Suppressor macrophage treated with lipopolysaccharide for 4 hours (primary cell): Measurements from ENCODE around the gene SCAMP5.
A peak's percentile ranks its signal among the peaks of the same experiment; 100 is the strongest.

Source experiments
- DNase-seq: peaks from one replicate; pipeline ENCODE4 v3.0.0-alpha.2; 2020

The SCAMP5 gene

DNA sequence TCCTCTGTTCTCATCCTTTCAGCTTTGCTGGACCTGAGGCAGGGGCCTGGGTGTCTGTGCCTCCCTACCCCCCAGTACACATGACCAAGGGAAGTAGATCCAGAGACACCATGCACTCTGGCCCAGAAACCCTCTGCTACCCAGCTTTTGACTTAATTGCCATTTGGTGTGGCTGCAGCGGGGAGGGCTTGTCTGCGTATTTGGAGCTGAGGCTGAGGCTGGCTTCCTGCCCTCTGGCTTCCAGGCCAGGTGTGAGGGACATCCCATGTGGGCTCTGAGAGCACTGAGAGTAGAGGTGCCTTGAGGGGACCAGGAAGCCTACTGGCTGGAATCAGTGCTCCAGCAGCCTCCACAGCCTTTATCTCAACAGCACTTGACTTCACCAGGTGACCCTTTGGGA, 54.9 kb downstream of the SCAMP5 start:
- DNase-seq = no peak

DNA sequence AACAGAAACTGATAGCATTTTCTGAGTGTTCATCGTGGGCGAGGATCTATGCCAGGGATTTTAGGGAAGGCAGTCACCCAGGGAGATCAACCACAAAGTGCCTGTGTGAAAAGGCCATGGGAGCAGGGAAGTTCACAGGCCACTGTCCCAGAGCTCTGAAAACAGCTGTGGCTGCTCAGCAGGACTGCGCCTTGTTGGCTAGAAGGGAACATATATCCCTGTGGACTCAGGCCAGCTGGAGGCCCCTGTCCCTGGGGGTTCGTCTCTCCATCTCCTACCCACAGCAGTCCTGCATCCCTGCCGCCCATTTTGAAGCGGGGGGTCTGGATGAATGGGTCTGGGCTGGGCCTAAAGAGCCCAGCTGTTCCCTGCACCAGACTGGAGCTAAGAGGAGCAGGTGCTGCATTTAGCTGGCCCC, 55.8 kb downstream of the SCAMP5 start:
- peak; percentile 70 for DNase-seq

DNA sequence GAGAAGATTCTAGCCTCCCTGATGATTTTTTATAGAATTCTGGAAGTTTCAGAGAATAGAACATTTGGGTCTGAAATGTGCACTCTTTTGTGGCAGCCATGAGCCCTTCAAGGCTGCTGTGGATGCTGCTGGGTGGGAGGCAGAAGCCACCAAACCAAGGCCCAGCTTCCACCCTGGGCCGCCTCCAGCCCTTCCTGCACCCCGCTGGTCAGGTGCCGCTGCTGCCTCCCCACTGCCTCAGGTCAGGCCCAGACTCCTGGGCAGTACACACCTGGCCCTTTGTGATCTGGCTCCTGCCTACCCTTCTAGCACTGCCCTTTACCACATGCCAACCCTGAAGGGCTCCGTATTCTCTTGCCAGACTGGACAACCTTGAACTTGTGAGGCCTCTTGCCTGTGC, 56.3 kb downstream of the SCAMP5 start:
- no peak for DNase-seq

DNA sequence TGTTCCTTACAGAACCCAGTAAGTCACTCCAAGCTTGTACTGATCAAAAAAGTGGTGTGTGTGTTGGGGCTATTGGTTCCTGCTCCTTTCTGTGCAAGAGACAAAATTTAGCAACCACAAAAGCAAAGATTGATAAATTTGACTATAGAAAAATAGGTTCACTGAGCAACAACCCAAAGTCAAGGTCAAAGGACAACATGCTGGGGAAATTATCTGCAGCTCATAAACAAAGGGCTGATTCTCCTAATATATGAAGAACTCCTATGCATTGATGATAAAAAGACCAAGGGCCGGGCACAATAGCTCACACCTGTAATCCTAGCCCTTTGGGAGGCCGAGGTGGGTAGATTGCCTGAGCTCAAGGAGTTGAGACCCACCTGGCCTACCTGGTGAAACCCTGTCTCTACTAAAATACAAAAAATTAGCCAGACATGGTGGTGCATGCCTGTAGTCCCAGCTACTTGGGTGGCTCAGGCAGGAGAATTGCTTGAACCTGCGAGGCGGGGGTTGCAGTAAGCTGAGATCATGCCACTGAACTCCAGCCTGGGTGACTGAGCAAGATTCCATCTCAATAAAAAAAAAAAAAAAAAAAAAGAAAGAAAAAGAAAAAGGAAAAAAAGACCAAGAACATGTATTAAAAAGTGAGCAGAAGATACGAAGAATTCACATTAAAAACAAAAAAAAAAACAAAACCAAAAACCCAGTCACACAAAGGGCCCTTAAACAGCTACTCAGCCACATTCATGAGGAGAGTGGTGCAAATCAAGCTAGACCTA, 57.8 kb downstream of the SCAMP5 start:
- DNase-seq = no peak

DNA sequence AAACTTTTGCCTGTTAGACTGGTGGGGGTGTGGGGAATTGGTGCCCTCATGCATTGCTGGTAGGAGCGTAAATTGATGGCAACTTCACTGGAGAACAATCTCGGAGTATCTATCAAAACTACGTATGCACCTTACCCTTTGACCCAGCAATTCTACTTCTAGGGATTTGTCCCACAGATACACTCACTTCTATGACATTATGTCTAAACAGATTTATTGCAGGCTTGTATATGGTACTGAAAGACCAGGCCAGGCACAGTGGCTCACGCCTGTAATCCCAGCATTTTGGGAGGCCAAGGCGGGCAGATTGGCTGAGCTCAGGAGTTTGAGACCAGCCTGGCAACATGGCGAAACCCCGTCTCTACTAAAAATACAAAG, 58.4 kb downstream of the SCAMP5 start:
- no peak for DNase-seq

DNA sequence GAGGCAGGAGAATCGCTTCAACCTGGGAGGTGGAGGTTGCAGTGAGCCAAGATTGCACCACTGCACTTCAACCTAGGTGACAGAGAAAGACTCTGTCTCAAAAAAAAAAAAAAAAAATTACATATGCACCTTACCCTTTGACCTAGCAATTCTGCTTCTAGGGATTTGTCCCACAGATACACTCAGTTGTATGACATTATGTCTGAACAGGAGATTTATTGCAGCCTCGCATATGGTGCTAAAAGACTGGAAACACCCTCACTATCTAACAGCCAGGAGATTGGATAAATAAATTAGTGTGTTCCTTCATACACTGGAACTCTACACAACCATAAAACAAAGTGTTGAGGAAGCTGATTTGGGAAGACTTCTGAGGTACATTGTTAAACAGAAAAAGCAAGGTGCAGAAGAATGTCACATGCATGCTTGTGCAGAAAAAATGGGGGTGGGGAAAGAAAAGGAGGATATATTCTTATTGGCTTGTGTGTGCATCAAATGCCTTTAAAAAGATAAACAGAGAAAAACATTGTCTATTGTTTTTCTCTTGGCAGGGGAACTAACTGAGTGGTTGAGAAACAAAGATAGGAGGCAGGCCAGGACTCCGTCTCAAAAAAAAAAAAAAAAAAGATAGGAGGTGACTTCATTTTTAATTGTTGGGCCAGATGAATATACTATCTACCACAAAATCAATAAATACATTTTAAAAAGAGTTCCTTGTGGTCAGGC, 59.0 kb downstream of the SCAMP5 start:
- DNase-seq = no peak

DNA sequence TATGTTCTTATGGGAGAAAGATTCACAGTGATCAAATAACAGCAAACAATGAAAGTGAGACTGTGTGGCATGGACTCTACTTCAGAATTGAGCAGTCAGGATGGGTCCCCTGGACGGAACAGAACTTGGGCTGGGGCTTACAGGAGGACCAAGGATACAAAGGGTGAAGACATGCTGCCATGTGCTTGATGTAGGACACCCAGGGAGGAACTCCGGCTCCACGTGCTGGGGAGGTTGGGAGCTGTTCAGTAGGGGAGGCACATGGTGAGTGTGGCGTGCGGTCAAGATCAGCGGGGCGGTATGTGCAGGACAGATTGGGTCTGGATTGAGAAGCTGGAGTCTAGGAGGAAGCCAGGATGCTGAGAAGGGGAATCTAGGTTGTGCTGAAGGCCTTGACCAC, 60.7 kb downstream of the SCAMP5 start:
- no peak for DNase-seq

DNA sequence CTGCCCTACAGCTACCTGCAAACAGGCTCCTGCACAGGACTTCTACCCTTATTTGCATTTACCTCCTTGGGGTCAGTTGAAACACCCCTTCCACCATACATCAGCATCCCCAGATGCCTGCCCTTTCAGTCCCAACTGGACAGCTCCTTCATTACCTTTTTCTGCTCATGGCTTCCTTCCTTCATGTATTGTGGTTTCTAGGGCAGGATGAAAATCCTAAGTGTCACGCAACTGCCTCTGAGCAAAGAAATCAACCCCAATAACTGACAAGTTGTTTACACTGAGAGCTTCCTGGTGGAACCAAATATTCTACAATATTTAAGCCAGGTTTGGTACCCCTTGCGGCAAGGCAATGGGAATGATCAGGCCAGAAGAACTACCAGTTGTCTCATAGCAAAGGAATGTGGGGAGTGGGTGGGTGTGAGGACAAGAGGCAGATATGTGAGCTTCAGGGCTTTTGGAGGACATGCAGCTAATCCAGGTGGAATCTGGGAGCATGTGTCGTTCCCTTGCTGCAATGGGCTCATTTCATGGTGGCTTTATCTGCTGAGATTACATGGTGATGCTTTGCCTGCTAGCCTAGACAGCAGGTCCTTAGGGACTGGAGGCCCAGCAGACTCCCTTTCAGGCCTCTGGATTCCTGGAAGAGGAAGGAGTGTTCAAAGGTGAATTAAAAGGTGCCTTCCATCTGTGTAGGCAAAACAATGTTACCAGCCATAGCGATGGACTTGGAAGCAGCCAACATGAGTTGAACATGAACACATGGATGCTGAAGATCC, 63.0 kb downstream of the SCAMP5 start:
- no peak for DNase-seq

DNA sequence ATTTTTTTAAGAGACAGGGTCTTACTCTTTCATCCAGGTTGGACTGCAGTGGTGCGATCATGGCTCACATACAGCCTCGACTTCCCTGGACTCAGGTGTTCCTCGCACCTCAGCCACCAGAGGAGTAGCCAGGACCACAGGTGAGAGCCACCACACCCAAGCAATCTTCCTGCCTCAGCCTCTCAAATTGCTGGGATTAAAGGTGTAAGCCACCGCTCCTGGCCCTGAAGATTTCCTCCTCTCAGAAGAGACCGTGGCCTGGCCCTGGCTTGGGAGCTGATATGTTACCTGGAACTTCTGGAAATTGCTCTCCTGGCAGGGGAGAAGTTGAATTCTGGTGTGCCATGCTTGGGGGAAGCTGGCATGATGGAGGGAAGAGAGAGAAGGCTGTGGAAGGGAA, 64.2 kb downstream of the SCAMP5 start:
- DNase-seq = no peak

DNA sequence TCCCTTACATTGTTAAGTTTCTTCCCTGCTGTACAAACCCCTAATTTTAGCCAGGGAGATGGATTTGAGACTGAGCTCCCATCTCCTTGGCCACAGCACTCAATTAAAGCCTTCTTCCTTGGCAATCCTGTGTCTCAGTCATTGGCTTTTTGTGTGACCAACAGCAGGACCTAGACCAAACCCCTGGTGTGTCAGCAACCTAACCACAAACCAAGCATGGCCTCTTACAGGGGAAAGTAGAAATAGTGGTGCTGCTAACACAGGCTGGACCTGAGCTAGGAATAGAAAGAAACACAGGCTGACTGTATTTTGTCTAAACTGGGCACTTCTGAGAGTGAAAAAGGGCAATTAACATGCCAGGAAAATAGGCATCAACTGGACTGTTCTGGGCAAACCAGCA, 65.9 kb downstream of the SCAMP5 start:
- DNase-seq = peak; percentile 58

DNA sequence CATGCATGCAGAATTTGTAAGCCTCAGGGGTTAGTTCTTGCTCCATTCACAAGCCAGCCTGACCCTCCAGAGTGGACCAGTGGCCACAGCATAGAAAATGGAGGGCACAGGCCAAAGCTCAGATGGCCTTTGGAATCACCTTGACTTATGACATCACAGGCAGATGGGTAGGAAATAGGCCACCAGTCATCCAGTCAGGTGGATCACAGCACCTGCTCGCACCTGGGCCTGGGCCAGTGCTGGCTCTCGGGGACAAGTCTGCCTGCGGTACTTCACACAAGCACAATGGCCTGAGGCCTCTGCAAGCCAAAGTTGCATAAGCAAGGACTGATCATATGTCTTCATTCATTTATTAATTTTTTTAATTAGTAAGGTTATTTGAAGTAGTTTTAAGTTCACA, 67.3 kb downstream of the SCAMP5 start:
- DNase-seq = no peak

DNA sequence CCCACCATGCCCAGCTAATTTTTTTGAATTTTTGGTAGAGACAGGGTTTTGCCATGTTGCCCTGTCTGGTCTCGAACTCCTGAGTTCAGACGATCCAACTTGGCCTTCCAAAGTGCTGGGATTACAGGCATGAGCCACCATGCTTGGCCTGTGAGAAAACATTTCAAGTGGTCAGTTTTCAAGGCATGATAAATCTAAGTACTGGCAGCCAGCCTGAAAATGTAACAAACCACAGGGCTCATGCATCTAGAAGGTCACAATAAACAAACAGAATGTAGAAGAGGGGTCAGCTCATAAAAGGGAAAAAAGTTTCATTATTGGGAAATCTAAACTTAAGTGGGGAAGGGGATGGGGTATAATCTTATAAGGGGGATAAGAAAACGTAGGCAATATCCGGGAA, 68.0 kb downstream of the SCAMP5 start:
- DNase-seq = no peak

DNA sequence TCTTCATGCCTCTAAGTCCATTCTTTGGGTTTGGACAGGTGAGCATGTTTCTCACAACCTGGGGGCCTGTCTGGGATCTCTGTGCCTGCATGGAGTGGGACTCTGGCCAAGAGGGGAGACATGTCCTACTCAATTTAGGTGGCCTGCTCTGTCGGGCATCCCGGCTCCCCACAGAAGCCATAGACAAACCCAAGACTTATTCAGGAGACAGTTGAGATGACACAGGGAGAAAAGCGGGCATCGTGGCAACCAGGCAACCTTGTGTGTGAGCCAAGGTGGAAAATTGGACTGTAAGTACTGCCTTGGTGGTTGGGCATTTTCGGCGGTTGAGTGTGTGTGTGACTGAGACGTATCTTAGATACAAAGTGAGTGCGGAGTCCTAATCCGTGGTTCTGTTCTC, 68.5 kb downstream of the SCAMP5 start:
- DNase-seq = no peak

DNA sequence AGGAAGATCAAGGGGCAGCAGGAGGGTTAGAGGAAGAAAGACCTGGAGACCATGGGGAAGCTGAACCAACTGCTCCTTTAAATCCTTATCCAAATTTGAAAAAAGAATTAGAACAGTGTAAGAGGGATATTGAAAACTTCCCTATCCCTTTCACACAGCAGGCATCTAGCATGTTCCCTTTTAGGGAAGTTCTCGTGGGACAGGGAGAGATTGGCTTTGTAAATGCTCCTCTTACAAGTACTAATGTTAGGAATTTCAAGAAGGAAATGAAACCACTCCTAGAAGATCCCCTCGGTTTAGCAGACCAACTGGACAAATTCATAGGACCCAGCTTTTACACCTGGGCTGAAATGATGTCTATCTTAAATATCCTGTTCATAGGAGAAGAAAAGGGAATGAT, 69.5 kb downstream of the SCAMP5 start:
- peak; percentile 63 for DNase-seq

DNA sequence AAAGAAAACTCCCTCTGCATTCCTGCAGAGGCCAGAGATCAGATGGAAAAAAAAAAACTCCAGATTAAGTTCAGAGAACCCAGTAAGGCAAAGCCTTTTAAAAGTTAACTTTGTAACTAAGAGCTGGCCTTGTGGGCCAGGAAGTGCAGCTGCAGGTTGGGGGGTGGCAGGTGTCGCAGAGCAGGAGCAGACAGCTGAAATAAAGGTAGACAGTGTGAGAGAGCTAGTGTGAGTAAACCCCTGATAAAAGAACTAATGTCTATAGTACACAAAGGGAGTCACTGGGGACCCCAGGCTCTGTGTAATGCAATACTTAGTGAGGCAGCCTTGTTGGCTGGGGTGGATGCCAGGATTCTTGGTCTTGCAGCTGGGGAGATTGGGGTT, 70.1 kb downstream of the SCAMP5 start:
- DNase-seq = no peak

DNA sequence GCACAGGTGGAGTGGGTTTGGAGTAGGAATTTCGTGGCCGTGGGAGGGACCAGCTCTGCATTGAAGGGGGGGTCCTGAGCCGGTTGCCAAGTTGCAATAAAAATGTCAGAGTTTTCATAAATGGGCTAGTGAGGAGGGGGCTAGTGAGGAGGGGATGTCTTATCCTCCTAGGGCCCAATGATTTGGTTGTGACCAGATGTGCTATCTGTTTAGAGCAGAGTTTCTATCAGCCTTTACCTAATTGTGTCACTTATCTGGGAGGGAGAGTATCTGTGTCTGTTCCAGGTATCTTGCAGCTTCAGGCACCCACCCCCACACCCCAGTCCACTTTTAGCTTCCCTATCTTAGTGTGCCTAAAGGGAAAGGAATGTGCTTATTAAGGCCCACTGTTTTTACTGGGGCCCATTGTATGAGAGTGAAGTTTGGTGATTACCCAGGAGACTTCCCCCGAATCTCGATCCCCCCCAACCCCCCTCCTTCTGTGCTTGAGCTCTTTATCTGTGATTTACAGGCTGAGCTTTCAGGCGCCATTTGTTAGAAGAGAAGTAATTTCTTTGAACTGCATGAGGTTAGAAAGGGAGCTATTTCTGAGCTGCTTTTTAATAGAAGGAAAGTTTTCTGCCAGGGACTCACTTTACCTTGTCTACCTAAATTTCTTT, 70.6 kb downstream of the SCAMP5 start:
- DNase-seq = no peak

DNA sequence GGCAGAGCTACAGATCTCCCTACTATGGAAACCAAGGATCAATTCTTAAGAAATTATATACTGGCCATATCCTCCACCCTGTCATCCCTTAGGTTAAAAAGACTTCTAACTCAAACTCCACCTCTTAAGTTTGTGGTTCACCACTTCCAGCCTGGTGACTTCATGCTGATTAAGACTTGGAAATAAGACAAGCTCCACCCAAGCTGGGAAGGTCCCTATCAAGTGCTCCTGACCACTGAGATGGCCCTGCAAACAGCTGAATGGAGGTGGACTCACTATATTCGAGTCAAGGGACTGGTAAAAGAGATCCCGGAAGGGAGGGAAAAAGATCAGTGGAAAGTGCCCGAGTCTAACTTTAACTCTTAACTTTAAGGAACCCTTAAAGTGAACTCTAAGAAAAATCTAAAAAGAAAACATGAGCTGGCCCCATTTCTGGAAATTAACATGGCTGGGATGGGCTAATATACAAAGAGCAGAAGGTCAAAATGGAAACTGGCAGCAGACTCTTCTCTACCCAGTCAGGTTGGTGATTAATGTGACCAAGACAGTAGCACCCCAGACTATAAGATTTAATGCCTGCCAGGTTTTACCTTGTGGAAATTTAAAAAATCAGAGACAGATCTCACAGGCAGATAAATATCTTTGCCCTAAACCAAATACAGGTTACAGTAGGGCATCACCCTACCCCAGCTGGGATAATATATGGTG, 71.9 kb downstream of the SCAMP5 start:
- peak; percentile 89 for DNase-seq

DNA sequence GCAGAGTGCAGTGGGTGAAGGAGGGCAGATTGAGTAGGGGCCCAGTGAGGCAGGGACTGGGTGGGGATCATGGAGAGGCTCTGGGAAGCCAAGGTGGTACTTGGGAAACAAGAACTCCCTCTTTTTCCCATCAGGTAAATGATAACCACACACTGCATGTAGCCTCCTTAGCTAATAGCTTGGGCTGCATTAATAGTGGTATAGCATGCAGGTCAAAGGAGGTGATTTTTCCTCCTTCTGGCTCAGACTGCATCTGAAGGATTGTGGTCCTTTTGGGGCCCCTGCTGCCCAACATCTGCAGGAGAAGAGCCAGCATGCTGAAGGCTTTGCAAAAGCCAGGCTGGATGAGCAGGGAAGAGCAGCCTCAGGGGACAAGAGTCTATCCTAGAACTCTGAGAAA, 73.4 kb downstream of the SCAMP5 start:
- DNase-seq = no peak

DNA sequence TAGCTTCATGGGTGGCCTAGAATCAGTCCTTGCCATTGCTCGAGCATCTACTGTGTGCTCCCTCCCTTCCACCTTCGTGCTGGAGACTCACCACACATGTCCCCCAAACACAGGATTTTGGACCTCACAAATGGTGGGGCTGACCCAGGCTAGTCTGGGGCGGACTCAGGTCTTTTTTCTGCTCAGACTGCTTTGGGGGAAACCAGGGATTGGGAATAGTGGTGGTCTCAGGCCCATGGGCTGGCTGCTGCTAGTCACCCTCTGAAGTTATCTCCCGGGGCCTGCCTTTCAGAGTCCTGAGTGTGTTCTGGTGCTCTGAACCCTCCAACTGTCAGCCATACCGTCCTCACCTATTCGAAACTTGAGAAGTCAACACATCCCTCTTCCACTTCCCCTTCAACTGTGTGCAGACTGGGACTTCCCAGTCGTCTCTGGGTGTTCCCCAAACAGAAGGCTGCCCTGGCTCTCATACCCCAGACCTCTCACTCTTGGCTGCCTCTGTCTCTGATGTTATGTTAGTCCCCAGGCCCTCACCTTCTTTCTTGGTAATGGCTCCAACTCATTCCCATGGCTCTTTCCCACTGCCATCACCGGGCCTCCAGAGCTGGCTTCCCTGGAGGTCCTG, 74.0 kb downstream of the SCAMP5 start:
- DNase-seq = peak; percentile 90

DNA sequence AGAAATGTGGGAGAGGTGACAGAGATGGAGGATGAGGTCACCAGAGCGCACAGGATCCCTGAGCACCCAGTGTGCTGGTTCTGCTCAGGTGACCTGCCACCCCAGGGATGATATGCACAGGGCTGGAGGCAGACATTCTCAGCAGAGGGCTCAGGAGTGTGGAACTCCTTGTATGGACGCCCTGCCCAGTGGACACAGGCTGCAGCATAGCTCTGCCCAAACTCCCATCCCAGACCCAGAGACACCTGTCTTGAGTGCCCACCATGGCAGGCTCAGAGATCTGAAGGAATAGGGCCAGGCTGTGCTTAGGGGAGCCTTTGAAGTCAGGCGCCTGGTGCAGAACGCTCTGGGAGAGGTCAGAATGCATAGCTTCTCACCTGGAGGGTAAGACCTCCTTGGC, 75.3 kb downstream of the SCAMP5 start:
- no peak for DNase-seq
